ENCODE results near the gene MKNK2. TPM values are rescaled to one million over a fixed set of nuclear protein-coding genes. Genes with fewer than 3 reads are reported as not detected.
"Not testable (repeated sequence)": the region's sequence is repeated elsewhere in the genome, so short reads cannot be mapped to it uniquely, and the experiment has no call there.

The MKNK2 gene
- total RNA-seq, 1 donor from 2014 or later = 246 TPM

DNA sequence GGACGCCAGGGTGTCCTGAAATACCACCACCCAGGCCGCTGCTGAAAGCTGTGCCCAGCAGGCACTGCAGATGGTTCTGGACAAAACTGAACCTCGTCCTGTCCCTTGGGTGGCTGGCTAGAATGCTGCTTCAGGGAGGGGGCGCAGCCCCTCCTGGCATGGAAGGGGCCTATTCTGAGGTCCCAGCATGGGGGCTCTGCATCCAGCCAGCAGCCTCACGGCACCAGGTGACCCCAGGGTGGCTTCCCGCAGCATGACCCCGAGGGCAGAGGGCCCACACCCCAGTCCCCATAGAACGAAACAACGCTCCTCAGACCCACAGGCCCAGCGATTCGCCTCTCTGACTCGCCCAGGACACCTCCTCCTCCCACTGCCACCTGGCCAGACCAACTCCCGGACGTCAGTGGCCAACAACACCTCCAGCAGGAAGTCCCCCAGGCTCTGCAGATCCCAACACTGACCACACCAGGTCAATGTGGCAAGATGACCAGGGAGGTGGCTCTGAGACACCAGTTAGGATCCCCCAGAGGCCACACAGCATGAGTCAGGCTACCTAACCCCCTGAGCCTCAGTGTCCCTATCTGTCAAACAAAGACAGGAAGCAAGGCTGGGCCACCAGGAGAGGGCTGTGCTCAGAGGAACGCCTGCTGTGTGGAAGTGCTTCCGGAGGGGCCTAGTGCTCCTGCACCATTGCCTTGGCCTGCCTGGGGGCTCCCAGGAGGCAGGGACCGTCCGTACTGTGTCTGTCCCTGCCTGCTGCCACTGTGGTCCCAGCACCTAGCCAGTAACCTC lies 6.1 kb downstream of the MKNK2 start:
- no peak for DNase-seq (ENCODE audit: low spot score)

DNA sequence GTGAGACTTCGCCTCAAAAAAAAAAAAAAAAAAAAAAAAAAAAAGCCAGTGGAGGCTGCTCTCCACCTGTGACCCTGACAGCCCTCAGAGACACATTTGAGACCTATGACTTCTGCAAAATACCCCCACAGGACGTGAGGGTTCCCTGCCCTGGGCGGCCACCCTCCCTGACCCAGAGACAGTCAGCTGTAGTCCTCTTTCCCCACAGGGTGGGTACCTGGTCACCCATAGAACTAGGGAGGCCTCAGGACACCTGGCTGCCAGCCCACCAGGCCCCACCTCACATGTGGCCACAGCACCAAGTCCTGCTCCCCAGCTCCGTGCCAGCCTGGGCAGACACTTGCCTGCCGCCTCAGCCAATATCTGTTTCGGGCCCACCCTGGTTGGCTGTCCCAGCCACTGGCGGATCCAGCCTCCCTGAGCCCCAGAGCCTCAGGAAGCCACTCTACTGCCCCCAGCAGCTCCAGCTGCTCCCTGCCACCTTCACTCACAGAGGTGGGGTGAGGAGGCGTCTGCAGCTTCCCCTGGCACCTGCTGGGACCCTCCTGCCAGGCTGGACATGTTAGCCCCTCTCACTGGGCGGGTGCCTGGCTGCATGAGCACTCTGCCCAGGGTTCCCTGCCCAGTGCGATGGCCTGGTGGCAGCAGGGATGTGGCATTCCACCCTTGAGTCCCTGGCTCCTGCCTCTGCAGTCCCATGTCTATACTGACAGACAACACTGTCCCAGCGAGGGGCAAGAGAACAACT lies 6.9 kb downstream of the MKNK2 start:
- no peak for DNase-seq (ENCODE audit: low spot score)

DNA sequence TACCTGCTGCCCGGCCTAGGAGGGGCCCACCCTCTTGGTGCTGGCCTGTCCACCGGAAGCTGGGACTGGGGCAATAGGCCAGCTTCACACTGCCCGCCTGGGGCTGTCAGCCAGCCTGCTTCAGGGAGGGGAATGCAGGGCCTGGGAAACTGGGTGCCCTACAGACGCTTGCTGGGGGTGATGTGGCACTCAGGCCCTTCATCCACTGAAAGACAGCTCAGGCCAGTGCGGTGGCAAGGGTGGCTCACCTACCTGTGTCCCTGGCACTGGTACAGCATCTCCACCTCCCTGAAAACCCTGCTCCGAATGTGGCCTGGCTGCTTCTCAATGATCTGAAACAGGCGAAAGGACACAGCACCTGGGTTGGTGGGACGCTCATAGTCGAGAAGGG lies 7.8 kb downstream of the MKNK2 start:
- no peak for DNase-seq (ENCODE audit: low spot score)

DNA sequence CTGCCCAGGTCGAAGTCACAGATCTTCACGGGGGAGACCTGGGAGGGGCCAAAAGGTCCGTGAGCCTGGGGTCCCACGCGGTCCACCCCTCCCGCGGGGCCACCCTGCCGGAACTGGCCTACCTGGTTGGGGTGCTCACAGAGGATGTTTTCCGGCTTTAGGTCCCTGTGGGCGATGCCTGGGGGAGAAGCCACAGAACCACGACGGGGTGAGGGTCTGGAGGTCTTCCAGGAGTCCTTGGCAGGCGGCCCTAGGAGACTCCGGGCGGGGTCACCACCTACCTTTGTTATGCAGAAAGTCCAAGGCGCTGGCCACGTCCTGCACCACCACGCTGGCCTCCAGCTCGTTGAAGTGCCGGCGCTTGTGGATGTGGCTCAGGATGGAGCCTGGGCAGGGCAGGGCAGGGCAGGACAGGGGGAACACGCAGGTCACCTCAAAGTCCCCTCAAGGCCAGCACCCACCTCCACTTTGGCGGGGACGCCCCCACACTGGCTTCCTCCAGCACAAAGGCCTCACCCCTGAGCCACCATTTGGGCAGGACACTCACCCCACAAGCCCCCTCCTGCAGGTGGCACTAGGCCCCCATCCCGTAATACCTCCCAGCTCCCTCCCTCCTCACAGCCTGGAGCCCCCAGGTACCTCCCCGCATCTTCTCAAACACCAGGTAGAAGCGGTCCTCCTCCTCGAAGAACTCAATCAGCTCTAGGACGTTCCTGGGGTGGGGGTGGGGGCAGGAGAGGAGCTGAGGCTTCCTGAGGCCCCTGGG lies 8.4 kb downstream of the MKNK2 start:
- peak; percentile 45 for DNase-seq (ENCODE audit: low spot score)

DNA sequence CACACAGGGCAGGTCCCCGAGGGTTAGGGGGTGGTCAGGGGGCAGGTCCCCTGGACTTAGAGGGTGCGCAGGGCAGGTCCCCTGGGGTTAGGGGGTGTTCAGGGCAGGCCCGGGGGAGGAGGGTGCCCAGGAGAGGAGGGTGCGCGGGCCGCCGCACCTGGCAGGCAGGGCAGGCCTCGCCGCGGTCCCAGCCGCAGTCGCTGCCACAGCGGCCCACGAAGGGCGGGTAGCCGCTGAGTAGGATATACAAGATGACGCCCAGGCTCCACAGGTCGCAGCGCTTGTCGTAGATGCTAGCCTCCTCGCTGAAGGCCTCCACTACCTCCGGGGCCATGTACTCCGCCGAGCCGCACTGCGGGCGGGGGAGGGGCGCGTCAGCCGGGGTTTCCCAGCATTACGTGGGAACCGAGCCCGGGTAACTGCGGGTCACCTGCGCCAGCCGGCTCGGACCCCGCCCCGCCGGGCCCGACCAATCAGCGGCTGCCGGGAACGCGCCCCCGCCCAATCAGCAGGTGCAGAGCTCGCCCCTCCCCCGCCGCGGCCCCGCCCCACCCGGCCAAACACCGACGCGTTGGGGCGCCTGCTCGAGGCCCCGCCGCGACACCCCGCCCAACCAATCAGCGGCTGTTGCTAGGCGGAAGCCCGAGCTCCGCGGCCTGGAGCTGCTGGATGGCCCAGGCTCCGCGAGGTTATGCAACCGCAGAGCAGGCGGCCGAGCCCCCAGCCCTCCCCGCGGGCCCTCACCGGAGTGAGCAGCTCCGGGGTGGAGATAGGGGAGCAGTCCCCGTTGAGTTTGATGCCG lies 9.2 kb downstream of the MKNK2 start:
- DNase-seq (ENCODE audit: low spot score) = peak; percentile 99

DNA sequence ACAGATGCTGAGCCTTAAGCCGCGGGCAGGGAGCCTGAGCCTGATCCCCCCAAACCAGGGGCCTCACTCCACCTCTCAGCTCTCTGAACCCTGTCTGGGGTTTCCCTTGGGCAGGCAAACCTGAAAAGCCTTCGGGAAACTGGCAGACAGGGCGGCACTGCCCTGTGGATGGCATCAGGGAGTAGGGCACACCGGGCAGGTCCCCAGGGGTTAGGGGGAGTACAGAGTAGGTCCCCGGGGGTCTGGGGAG lies 9.7 kb downstream of the MKNK2 start:
- no peak for DNase-seq (ENCODE audit: low spot score)

DNA sequence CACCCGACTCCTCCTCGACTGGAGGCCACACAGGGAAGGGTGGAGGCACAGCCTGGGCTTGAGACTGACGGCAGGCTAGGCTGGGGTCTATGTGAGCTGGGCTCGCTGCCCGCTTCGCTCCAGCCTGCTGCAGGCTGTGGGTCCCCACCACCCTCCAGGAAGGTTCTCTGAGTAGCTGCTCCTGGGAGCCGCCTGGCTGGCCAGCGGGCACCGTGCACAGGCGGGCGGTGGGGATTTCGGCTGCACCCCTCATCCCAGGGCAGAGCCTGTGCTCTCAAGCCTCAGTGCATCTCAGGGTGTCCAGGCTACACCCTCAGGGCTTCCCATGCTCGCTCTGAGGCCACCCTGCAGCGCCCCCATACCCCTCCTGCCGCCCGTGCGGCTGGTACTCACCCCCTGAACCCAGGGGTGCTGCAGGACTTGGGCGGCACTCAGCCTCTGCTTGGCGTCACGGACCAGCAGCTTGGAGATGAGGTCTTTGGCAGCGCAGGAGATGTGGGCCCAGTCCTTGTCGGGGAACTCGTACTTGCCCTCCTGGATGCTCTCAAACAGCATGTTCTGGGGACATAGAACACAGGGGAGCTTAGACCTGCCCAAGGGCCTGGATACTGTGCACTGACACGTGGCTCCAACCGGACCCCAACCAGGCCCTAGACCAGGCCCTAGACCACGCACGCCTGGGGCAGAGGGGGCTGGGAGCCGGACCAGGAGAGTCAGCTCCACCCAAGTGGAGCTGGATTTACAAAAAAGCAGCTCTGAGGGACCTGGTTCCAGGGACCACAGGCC lies 10.2 kb downstream of the MKNK2 start:
- DNase-seq (ENCODE audit: low spot score) = no peak

DNA sequence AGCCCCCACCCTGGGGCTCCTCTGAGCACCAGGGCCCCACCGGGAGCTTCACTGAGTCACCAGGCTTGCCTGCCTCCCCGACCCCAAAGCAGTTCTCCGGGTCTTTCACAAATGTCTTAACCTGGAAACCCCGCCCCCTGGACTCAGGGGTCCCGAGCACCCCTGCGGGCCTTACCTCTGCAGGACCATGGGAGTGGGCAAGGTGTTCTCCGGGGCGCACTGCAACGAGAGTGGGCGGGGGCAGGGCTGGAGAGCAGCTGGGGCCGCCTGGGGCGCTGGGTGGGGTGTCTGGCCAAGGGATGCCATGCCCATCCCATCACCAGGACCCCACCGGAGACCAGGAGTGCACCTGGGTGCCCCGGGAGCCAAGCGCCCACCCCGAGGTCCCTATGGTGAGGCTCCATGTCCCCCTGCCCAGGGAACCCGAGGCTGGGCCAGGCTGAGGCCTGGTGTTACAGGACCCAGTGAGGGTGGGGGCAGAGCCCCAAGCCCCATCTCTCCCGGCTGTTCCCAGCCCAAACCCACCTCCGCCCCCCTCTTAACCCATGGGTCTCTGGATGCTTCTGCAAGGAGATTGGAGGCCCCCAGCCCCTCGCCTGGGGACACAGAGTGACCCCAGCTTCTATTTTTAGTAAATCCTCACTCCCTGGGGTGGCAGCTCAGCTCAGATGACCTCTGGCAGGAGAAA lies 10.9 kb downstream of the MKNK2 start:
- no peak for DNase-seq (ENCODE audit: low spot score)

DNA sequence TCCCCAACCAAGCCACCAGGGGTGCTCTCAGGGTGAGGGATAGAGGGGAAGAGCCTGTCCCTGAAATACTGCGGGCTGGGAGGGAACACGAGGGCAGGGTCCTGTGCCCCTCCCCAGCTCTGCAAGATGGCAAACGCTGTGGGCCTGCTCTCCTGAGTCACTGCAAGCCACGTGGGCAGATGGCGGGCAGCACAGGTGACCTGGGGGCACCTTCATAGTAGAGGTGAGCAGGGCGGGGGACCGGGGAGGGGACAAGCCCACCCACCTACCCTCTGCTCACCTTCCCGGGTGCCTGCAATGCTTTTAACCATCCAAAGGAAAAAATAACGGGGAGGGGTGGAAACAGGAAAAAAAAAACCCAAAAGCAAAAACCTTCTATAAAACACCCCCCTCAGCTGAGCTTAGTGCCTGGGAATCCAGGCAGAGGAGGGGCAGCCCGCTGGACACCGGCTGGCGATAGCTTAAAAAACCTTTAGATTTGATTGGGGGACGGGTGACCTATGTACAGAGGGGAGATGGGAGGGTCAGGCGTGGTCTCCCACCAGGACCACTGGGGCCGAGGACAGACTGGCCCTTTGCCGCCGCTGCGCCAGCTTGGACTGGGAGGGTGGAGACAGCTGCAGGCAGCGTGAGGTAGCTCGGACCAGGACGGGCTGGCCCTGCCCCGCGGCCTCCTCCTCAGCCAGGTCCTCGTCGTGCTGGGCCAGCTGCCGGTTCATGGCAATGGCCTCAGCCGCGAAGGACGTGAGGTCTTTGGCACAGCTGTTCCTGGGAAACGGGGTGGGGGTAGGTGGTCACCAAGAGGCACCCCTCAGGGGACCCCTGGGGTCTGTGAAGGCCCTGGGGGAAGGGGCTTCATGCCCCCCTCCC lies 11.7 kb downstream of the MKNK2 start:
- DNase-seq (ENCODE audit: low spot score) = no peak

DNA sequence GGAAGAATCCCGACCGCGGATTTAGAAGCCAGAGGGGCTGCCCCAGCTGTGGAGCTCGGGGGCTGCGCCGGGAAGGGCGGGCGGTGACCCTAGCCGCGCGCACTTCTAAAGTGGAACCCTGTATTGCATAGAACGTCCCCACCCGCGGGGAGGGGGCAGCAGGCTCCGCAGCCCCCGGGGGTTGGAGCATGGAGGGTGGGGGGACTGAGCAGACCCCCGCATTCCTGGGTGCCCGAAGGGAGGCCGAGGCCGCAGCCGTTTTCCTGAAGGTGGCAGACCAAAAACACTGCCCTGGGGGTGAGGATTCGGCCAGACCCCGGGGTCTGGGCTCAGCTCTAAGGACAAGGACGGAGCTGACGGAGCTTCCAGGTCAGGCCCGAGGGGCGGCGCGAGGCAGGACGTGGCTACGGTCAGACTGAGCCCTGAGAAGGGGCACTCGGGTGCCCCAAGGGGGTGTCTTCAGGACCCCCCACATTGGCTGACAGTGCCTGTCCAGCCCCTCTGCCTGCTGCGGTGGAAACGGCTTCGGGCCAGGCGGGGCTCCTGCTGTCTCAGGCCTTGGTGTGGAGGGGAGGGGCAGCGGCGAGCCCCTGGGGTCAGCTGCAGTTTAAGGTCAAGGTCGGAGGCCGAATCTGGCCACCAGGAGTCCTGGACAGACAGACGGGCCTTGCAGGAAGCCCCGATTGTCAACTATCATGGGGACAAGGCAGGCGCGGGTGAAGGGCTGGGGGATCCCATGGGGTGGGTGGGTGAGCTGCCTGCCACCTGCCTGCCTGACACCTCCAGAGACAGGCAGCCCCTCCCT lies 12.6 kb downstream of the MKNK2 start:
- DNase-seq (ENCODE audit: low spot score) = no peak

DNA sequence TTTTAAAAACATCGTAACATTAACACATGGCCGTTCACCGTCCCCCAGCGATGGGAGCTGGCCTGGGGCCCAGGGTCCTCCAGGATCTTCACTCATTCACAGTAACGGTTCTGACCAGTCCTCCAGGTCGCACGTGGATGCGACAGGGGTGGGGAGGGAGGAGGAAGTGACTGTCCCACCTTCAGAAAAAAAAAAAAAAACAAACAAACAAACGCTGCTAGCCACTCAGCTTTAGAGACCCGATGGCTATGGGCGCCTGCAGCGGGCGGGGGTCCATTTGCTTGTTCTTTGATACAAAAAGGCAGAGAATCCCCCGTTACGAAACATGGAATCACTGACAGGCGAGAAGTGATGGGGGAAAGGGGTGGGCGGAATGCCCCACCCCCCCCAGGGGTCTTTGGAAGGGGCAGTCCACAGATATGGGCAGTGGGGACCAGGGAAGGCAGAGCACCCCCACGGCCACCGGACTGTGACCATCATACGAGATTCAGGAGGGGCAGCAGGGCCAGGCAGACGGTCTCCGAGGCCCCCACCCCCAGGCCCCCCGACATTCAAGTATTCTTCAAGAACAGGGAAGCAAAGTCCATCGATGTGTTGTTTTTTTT lies 13.3 kb downstream of the MKNK2 start:
- DNase-seq (ENCODE audit: low spot score) = no peak

DNA sequence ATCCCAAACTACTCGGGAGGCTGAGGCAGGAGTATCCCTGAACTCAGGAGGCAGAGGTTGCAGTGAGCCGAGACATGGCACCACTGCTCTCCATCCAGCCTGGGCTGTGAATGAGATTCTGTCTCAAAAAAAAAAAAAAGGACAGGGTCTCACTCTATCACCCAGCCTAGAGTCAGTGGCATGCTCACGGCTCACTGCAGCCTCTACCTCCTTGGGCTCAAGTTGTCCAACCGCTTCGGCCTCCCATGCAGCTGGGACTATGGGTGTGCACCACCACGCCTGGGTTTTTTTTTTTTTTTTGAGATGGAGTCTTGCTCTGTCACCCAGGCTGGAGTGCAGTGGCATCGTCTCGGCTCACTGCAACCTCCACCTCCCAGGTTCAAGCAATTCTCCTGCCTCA lies 14.6 kb downstream of the MKNK2 start:
- no peak for DNase-seq (ENCODE audit: low spot score)

DNA sequence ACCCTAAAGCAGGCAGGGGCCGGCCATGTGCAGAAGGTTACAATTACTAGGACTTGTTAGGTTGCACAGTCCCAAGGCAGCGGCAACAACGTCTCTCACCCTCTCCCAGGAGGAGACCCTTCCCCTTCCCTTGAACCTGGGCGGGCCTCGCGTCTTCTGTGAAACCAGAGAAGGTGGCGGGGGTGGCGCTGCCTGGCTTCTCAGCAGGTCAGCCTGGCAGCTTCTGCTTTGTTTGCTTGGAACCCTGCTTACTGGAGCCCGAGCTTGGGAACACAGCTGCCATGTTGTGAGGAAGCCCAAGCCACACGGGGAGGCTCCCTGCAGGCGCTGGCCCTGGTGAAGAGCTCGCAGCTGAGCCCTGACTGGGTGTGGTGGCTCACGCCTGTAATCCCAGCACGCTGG lies 15.5 kb downstream of the MKNK2 start:
- no peak for DNase-seq (ENCODE audit: low spot score)

DNA sequence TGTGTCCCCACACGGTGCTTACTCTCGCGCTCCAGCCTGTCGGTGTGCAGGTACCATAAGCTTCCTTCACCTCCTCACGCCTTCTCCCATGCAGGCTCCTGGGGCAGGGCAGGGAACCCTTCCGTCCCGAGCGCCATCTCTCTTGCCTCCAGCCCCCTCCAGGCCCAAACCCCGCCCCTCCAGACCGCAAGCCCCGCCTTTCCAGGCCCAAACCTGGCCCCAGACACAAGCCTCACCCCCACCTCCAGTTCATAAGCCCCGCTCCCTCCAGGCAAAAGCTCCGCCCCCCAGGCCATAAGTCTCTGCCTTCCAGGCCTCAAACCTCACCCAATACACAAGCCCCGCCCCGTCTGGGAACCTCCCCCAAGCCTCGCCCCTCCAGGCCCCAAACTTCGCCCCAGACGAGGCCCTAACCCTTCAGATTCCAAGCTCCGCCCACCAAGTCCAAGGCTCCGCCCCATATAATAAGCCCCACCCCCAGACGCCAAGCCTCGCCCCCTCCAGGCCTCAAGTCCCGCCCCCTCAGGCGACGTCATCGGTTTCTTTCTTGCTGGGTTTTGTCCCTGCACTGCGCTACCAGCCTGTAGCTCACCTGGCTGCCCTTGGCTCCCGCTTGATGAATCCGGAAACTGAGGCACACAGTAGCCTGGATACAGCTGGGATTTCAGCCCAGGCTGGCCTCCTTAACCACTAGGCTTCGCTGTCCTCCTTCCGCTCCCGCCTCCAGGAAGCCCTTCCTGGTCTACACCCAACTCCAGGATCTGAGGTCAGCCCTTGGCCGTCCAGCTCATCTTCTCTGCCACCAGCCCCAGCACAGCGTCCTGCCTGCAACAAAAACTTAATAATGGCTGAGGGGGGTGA lies 16.1 kb downstream of the MKNK2 start:
- DNase-seq (ENCODE audit: low spot score) = peak; percentile 72

DNA sequence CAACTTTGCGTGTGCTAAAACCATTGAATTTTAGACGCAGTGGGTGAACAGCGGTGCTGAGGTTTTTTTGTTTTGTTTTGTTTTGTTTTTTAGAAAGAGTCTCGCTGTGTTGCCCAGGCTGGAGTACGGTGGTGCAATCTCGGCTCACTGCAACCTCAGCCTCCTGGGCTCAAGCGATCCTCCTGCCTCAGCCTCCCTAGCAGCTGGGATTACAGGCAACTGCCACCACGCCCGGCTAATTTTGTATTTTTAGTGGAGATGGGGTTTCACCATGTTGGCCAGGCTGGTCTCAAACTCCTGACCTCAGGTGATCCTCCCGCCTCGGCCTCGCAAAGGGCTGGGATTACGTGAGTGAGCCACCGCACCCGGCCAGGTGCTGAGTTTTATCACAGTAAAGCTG lies 16.8 kb downstream of the MKNK2 start:
- not testable (repeated sequence) for DNase-seq (ENCODE audit: low spot score)

DNA sequence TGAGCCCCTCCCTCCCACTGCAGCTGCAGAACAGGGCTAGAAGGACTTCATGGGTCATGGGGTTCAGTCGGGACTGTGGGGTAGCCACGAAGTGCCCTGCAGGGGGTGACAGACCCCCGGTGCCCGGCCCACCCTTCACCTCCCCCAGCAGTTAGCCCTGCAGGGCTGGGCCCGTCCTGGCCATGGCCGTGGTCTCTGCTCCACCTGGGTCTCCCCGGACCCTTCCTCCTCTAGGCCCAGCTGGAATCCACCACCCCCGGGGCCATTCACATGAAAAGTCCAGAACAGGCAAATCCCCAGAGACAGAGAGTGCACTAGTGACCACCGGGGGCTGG lies 17.3 kb downstream of the MKNK2 start:
- no peak for DNase-seq (ENCODE audit: low spot score)

DNA sequence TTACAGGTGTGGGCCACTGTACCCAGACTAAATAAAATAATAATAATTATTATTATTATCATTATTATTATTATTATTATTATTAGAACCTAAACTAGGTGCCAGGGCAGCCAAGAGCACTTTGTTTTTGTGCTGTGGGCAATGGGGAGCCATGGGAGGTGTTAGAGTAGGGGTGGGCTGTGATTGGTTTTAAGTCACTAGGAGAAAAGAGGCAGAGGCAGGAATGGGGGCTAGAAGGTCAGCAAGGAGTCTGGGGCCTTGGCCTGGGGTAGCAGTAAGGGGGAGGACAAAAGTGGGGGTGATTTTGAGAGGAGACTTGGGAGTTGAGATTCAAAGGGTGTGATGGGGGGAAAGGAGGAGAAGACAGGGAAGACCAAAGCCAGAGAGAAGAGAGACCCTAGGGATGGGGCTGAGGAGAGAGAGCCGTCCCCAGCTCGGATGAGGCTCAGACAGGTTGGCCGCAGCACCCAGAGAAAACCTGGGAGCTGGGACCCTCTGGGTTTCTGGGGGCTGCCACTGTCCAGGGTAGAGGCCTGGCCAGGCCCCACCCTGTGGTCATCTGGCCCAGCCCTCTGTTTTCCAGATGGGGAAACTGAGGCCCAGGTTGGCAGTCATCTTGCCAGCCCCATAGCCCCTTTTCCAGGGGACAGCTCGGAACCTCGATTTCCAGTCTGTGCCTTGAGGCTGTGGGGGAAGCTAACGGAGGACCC lies 17.8 kb downstream of the MKNK2 start:
- DNase-seq (ENCODE audit: low spot score) = no peak
